CD4-positive, alpha-beta T cell (primary cell): Measurements from ENCODE around the gene MVD. TPM values are rescaled to one million over a fixed set of nuclear protein-coding genes. Genes with fewer than 3 reads are reported as not detected.

ENCODE experiments used
- ATAC-seq: fragments of 200-7000 bp; cut with Tn5 transposase; one replicate; pipeline ENCODE4 v1.10.0; 2022; ENCODE audit warnings: mild to moderate bottlenecking; ENCODE audit not compliant: poor library complexity
- CTCF ChIA-PET: fragments of 350-600 bp; sonication (Branson Sonifier 250); formaldehyde crosslinking; loops from one replicate; lab custom pipeline; 2021; ENCODE audit warnings: antibody characterized with exemption, inconsistent platforms; lab: Charles Lee
- POLR2A ChIA-PET: fragments of 350-600 bp; sonication (Branson Sonifier 250); formaldehyde crosslinking; loops from one replicate; lab custom pipeline; 2021; ENCODE audit warnings: antibody characterized with exemption, inconsistent platforms; lab: Charles Lee
- DNase-seq, 14 experiments: peaks; one replicate each; pipeline ENCODE4 v3.0.0-alpha.2; 2013 to 2020; ENCODE audit warnings: mixed read lengths in 2 of 14
- H3K27ac ChIP-seq, 2 donors: one replicate each; pipeline versions ENCODE4 v1.5.1 to v1.7.0; 2013; ENCODE audit warnings: low read length in 2 of 2, low read depth in 1 of 2, mild to moderate bottlenecking in 1 of 2
- H3K27me3 ChIP-seq, 2 experiments: 1 replicate in 1 of 2; 2 replicates in 1 of 2; pipeline versions ENCODE4 v1.6.1 to v1.7.0; 2013; ENCODE audit warnings: low read length in 2 of 2, control low read depth in 1 of 2, mild to moderate bottlenecking in 1 of 2, moderate library complexity in 1 of 2; ENCODE audit not compliant: insufficient read depth in 2 of 2, control insufficient read depth in 1 of 2
- H3K36me3 ChIP-seq: one replicate; pipeline ENCODE4 v1.6.1; 2013; ENCODE audit warnings: low read length, control low read depth; ENCODE audit not compliant: insufficient read depth
- H3K4me1 ChIP-seq: one replicate; pipeline ENCODE4 v1.6.1; 2013; ENCODE audit warnings: low read length, control low read depth; ENCODE audit not compliant: insufficient read depth
- H3K4me3 ChIP-seq: one replicate; pipeline ENCODE4 v1.5.1; 2013; ENCODE audit warnings: mild to moderate bottlenecking, low read length, moderate library complexity
- H3K9me3 ChIP-seq, 2 experiments: 1 replicate in 1 of 2; 2 replicates in 1 of 2; pipeline versions ENCODE4 v1.6.1 to v1.7.0; 2013; ENCODE audit warnings: low read length in 2 of 2, mild to moderate bottlenecking in 2 of 2, control low read depth in 1 of 2, moderate library complexity in 1 of 2; ENCODE audit not compliant: control insufficient read depth in 1 of 2, insufficient read depth in 1 of 2
- H3K27ac Mint-ChIP-seq: one replicate; pipeline ENCODE4 v1.8.0; 2020; ENCODE audit warnings: mixed read lengths
- H3K27me3 Mint-ChIP-seq: one replicate; pipeline ENCODE4 v1.8.0; 2021; ENCODE audit warnings: mixed read lengths
- H3K36me3 Mint-ChIP-seq: one replicate; pipeline ENCODE4 v1.8.0; 2021; ENCODE audit warnings: low read depth, mixed read lengths
- H3K4me1 Mint-ChIP-seq: one replicate; pipeline ENCODE4 v1.8.0; 2021; ENCODE audit warnings: low read depth, mixed read lengths
- H3K4me3 Mint-ChIP-seq: one replicate; pipeline ENCODE4 v1.8.0; 2020; ENCODE audit warnings: mild to moderate bottlenecking, mixed read lengths
- H3K9me3 Mint-ChIP-seq: one replicate; pipeline ENCODE4 v1.8.0; 2020; ENCODE audit warnings: mixed read lengths
- CTCF ChIP-seq: fragments of 200-600 bp; IDR thresholded peaks from one replicate; pipeline ENCODE4 v1.8.0; 2022; ENCODE audit warnings: antibody characterized with exemption, mild to moderate bottlenecking
- intact Hi-C, 2 experiments: fragments of 100-400 bp; cut with DNase I in 1 of 2; cut with micrococcal nuclease in 1 of 2; formaldehyde crosslinking; loops; one replicate each; pipeline versions ENCODE4 v1.15.1 to v1.9.0; 2023 to 2025; cut with DNase I, micrococcal nuclease
- total RNA-seq, 174 experiments: library from RNA in 2 of 174; stranded (reverse) in 2 of 174; gene quantifications; one replicate each; pipeline ENCODE4 v1.2.3 and lab custom pipeline; 2021 to 2026

The MVD gene
- total RNA-seq, 2 experiments from 2014 or later: 74.2 to 76.9 TPM

DNA sequence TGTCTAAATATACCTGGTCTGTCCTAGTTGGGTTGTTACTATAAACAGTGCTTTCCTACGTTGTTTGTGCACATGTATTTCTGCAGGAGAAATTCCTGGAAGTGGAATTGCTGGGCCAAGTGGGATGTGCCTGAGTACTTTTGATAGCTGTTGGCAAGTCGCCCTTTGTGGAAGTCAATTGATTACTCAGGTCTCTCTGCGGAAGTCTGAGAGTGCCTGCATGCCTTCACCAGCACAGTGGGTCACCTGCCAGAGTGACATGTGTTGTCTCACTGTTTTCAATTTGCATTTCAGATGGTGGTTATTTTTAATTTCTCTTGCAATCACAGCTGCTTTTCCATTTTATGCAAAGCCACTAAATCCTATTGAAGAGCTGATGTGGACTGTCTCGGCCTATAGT lies 2.3 kb upstream of the MVD start:
- H3K27ac Mint-ChIP-seq: peak overlapping the region; percentile 61
- ATAC-seq: no peak

GRCh38 chr16:88662222-88662842 lies 559 bp downstream of the MVD start:
- CTCF ChIA-PET: interaction anchor here (1.6 to 3.2 kb wide), 2 partner anchors 18 to 23 kb away, joined by 4 to 18 read pairs; no protein-coding TSS in a partner anchor
- Histone ChIP-seq H3K27me3 (no peaks in the 10 kb centered on the region), H3K36me3 (peaks cover 2% of the 10 kb centered on the region), H3K4me3 (peak overlapping the region; percentile 84), H3K27ac (peak overlapping the region in 1 of 2 donors; percentile 69), H3K4me1 (peaks cover 19% of the 10 kb centered on the region), H3K9me3 (no peaks in the 10 kb centered on the region)
- Mint-ChIP-seq H3K9me3 (no peaks in the 10 kb centered on the region), H3K27ac (peak overlapping the region; percentile 91), H3K27me3 (no peaks in the 10 kb centered on the region), H3K36me3 (peaks cover 6% of the 10 kb centered on the region), H3K4me1 (peaks cover 17% of the 10 kb centered on the region), H3K4me3 (peak overlapping the region; percentile 83)
- peak in 1 of 14 experiments; percentile 44 for DNase-seq
- no peak for TF ChIP-seq CTCF
- no peak for ATAC-seq
- intact Hi-C loops: no loop called here
- POLR2A ChIA-PET: interaction anchor here (0.9 to 2.6 kb wide), 12 partner anchors 9 to 195 kb away, joined by 3 to 10 read pairs (median 6); partner anchors contain the start of gene ZC3H18

More for the DNA sequence above, 2.3 kb upstream of the MVD start:
- H3K27me3 Mint-ChIP-seq: no peaks in the 10 kb centered on the region
- Histone ChIP-seq H3K4me1 (peaks cover 19% of the 10 kb centered on the region), H3K4me3 (no peak overlapping the region), H3K27me3 (no peaks in the 10 kb centered on the region), H3K27ac (no peak overlapping the region), H3K9me3 (no peaks in the 10 kb centered on the region), H3K36me3 (no peaks in the 10 kb centered on the region)
- peaks cover 6% of the 10 kb centered on the region for H3K36me3 Mint-ChIP-seq
- H3K9me3 Mint-ChIP-seq: no peaks in the 10 kb centered on the region
- CTCF ChIA-PET: interaction anchor here (1.1 to 3.2 kb wide), 2 partner anchors 20 to 33 kb away, joined by 9 to 18 read pairs; no protein-coding TSS in a partner anchor
- no peak for DNase-seq
- H3K4me1 Mint-ChIP-seq: peaks cover 17% of the 10 kb centered on the region
- TF ChIP-seq CTCF: no peak
- intact Hi-C loops: loop anchor here in 1 of 2 experiments (2.0 kb wide), 1 partner anchor 20 kb away; no protein-coding TSS in a partner anchor
- POLR2A ChIA-PET: interaction anchor here (1.1 kb wide), 1 partner anchor 95 kb away, joined by 3 read pairs; no protein-coding TSS in a partner anchor
- H3K4me3 Mint-ChIP-seq: peak overlapping the region; percentile 58

DNA sequence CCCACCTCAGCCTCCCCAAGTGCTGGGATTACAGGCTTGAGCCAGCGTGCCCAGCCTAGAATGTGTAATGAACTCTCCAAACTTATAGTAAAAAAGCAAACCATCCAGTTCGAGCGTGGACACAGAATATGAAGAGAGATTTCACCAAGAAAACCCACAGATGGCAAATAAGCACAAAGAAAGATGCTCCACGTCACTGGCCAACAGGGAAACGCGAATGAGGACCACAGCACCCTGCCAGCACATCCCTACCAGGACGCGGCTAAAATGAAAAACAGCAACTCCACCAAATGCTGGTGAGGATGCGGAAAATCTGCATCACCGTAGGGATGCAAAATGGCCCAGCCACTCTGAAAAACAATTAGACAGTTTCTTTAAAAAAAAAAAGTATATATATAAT lies 1.4 kb downstream of the MVD start:
- DNase-seq (no peak), ATAC-seq (no peak)
- Histone ChIP-seq H3K27ac (no peak overlapping the region), H3K36me3 (peaks cover 7% of the 10 kb centered on the region), H3K27me3 (no peaks in the 10 kb centered on the region), H3K4me3 (no peak overlapping the region), H3K4me1 (peaks cover 19% of the 10 kb centered on the region), H3K9me3 (no peaks in the 10 kb centered on the region)
- peaks cover 17% of the 10 kb centered on the region for H3K4me1 Mint-ChIP-seq
- no peaks in the 10 kb centered on the region for H3K27me3 Mint-ChIP-seq
- POLR2A ChIA-PET: interaction anchor here (1.1 to 2.1 kb wide), 2 partner anchors 20 to 22 kb away, joined by 3 to 5 read pairs; no protein-coding TSS in a partner anchor
- peak overlapping the region; percentile 91 for H3K27ac Mint-ChIP-seq
- H3K36me3 Mint-ChIP-seq: peaks cover 6% of the 10 kb centered on the region
- no peaks in the 10 kb centered on the region for H3K9me3 Mint-ChIP-seq
- TF ChIP-seq CTCF: no peak
- intact Hi-C loops: no loop called here
- H3K4me3 Mint-ChIP-seq: peak overlapping the region; percentile 32
- CTCF ChIA-PET: no interaction called here
